Measurements from ENCODE around the gene TCFL5.

DNA sequence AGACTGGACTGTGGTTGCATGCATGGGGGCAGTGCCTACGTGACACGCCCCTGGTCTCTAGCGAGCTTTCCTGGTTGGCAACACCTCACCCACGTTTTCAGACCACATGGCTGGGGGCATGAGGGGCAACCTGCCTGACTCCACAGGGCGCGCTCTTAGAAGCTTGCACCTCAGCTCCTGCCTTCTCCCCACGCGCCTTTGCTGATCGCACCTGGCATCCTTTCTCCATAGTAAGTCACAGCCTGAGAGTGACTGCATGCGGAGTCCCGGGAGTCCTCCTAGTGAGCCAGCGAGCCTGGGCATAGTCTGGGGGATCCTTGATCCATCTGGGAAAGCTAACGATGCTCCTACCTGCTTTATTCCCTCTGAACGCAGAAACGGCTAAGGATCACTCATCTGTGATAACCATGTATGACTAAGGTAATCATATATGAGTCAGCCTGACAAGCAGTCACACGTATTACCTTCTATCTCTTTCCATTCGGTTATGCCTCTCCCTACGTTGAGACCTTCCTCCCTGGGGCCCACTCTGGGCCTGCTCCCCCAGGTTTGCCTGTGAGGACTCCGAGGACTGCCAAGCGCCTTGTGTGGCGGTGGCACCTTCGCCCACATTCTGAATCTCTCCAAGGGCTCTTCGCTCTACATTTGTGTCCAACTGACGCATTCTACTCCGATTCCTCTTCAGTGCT lies 4.5 kb downstream of the TCFL5 start:
- TF ChIP-seq, protein P1, sequence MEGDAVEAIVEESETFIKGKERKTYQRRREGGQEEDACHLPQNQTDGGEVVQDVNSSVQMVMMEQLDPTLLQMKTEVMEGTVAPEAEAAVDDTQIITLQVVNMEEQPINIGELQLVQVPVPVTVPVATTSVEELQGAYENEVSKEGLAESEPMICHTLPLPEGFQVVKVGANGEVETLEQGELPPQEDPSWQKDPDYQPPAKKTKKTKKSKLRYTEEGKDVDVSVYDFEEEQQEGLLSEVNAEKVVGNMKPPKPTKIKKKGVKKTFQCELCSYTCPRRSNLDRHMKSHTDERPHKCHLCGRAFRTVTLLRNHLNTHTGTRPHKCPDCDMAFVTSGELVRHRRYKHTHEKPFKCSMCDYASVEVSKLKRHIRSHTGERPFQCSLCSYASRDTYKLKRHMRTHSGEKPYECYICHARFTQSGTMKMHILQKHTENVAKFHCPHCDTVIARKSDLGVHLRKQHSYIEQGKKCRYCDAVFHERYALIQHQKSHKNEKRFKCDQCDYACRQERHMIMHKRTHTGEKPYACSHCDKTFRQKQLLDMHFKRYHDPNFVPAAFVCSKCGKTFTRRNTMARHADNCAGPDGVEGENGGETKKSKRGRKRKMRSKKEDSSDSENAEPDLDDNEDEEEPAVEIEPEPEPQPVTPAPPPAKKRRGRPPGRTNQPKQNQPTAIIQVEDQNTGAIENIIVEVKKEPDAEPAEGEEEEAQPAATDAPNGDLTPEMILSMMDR (IDR thresholded peaks at IDR 0.05; ENCODE audit: low read depth, low read length) = no peak
- no peak for TF ChIP-seq POLR2A (IDR thresholded peaks at IDR 0.05; ENCODE audit: extremely low read depth, insufficient read length)
